ENCODE measurements around the gene ITPR2. TPM values are rescaled to one million over a fixed set of nuclear protein-coding genes. Genes with fewer than 3 reads are reported as not detected.
A peak's percentile ranks its signal among the peaks of the same experiment; 100 is the strongest.

ITPR2 gene
- total and polyA plus RNA-seq, 4 donors, result 11.7 to 93.3 (median 35.4) TPM

DNA sequence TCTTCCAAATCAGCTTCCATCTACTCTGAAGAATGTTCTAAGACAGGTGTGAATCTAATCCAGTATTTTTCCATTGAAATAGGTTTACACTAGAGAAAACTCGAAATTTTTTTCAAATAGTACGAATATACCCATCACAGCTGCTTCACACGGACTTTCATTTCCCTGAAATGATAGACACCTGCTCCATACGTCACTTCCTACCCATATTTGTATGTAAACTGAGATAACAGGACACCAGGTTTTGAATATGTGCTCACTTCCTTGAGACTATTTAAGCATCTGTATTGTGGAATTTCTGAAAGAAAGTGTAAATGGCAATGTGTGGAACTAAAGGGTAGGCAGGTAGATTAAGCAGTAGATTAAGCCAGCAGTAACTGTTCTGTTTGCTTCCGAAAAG is 13.4 kb upstream of the ITPR2 start:
- Histone ChIP-seq H3K9me3 (ENCODE audit: control insufficient read depth in 4 of 4, low read length in 3 of 4) (no peaks in the 10 kb centered on the region), H3K9ac (ENCODE audit: low read depth in 1 of 2, low read length in 2 of 2) (no peak overlapping the region), H3K27me3 (ENCODE audit: control insufficient read depth in 4 of 4, insufficient read depth in 4 of 4, low read length in 3 of 4) (no peaks in the 10 kb centered on the region), H3K4me3 (ENCODE audit: low read depth in 1 of 3, low read length in 3 of 3) (no peak overlapping the region), H3K27ac (ENCODE audit: low read depth in 1 of 2, low read length in 2 of 2) (no peak overlapping the region), H3K36me3 (ENCODE audit: control insufficient read depth in 4 of 4, insufficient read depth in 3 of 4, low read depth in 1 of 4, low read length in 3 of 4) (no peaks in the 10 kb centered on the region), H3K4me1 (ENCODE audit: control insufficient read depth in 4 of 4, insufficient read depth in 4 of 4, low read length in 3 of 4) (peaks cover 3 to 9% (median 7%) of the 10 kb centered on the region in 4 donors)
- TF ChIP-seq TAF1 (conservative IDR thresholded peaks at IDR 0.05) (no peak), FOXA1 (IDR thresholded peaks at IDR 0.05) (no peak), HNF4G (IDR thresholded peaks at IDR 0.05) (no peak), RAD21 (IDR thresholded peaks at IDR 0.05) (no peak), FOXA2 (IDR thresholded peaks at IDR 0.05) (no peak), YY1 (IDR thresholded peaks at IDR 0.05) (no peak), EGR1 (IDR thresholded peaks at IDR 0.05; ENCODE audit: low read depth in 2 of 2) (no peak), HNF4A (conservative IDR thresholded peaks at IDR 0.05) (no peak)
- TF ChIP-seq, protein P1, sequence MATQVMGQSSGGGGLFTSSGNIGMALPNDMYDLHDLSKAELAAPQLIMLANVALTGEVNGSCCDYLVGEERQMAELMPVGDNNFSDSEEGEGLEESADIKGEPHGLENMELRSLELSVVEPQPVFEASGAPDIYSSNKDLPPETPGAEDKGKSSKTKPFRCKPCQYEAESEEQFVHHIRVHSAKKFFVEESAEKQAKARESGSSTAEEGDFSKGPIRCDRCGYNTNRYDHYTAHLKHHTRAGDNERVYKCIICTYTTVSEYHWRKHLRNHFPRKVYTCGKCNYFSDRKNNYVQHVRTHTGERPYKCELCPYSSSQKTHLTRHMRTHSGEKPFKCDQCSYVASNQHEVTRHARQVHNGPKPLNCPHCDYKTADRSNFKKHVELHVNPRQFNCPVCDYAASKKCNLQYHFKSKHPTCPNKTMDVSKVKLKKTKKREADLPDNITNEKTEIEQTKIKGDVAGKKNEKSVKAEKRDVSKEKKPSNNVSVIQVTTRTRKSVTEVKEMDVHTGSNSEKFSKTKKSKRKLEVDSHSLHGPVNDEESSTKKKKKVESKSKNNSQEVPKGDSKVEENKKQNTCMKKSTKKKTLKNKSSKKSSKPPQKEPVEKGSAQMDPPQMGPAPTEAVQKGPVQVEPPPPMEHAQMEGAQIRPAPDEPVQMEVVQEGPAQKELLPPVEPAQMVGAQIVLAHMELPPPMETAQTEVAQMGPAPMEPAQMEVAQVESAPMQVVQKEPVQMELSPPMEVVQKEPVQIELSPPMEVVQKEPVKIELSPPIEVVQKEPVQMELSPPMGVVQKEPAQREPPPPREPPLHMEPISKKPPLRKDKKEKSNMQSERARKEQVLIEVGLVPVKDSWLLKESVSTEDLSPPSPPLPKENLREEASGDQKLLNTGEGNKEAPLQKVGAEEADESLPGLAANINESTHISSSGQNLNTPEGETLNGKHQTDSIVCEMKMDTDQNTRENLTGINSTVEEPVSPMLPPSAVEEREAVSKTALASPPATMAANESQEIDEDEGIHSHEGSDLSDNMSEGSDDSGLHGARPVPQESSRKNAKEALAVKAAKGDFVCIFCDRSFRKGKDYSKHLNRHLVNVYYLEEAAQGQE (IDR thresholded peaks at IDR 0.05), result no peak
- 82% methylated on average over 5 of the region's 5 CpGs for WGBS
- DNase-seq (ENCODE audit: low spot score), result no peak

DNA sequence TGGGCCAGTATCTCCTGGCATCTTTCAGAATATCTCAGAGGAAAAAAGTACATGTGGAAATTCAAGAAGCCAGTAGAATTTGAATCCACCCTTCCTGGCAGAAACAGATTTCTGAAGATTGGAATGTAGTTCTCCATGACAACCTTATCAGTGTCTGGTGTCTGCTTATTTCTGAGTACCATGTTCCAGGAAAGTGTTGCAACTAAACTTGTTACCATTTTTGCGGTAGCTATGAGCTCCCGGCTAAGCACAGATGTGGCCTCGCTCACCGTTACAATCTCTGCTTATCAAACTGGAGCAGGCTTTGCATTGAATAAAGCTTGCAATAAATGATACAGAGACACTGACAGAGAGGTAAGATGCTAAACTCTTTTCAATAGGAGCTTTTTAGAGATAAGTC is 13.0 kb upstream of the ITPR2 start:
- H3K27ac ChIP-seq (ENCODE audit: low read depth in 1 of 2, low read length in 2 of 2), result no peak overlapping the region
- no peaks in the 10 kb centered on the region for H3K9me3 ChIP-seq (ENCODE audit: control insufficient read depth in 4 of 4, low read length in 3 of 4)
- peak; percentile 60 for TF ChIP-seq YY1 (IDR thresholded peaks at IDR 0.05)
- peak; percentile 13 for TF ChIP-seq SP1 (IDR thresholded peaks at IDR 0.05)
- TF ChIP-seq HNF4A (conservative IDR thresholded peaks at IDR 0.05), result peak in 1 of 2 donors; percentile 9
- TF ChIP-seq FOXA1 (IDR thresholded peaks at IDR 0.05), result no peak
- TF ChIP-seq RAD21 (IDR thresholded peaks at IDR 0.05), result no peak
- TF ChIP-seq RXRA (IDR thresholded peaks at IDR 0.05), result peak in 1 of 2 donors; percentile 10
- no peak overlapping the region for H3K4me3 ChIP-seq (ENCODE audit: low read depth in 1 of 3, low read length in 3 of 3)
- no peaks in the 10 kb centered on the region for H3K27me3 ChIP-seq (ENCODE audit: control insufficient read depth in 4 of 4, insufficient read depth in 4 of 4, low read length in 3 of 4)
- no peaks in the 10 kb centered on the region for H3K36me3 ChIP-seq (ENCODE audit: control insufficient read depth in 4 of 4, insufficient read depth in 3 of 4, low read depth in 1 of 4, low read length in 3 of 4)
- H3K4me1 ChIP-seq (ENCODE audit: control insufficient read depth in 4 of 4, insufficient read depth in 4 of 4, low read length in 3 of 4), result peaks cover 3 to 9% (median 7%) of the 10 kb centered on the region in 4 donors
- 23% methylated on average over 4 of the region's 4 CpGs for WGBS
- no peak for DNase-seq (ENCODE audit: low spot score)
- H3K9ac ChIP-seq (ENCODE audit: low read depth in 1 of 2, low read length in 2 of 2), result no peak overlapping the region

DNA sequence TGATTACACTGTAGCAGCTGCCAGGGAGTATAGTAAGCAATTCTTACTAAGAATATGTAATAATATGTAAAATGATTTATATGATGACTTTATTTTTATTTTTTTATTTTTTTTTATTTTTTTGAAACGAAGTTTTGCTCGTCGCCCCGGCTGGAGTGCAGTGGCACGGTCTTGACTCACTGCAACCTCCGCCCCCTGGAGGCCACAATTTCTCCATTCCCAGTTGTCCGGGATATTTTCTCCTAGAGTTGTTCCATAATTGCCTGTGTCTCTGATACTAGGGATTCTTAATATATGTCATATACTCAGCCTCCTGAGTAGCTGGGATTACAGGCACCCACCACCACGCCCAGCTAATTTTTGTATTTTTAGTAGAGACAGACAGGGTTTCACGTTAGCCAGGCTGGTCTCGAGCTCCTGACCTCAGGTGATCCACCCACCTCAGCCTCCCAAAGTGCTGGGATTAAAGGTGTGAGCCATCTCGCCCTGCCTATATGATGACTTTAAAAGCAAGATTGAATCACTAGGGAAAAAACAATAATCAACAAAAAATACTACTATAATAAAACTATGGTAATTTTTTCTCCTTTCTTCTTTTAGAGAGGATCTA is 12.2 kb upstream of the ITPR2 start:
- Histone ChIP-seq H3K27me3 (ENCODE audit: control insufficient read depth in 4 of 4, insufficient read depth in 4 of 4, low read length in 3 of 4) (no peaks in the 10 kb centered on the region), H3K4me1 (ENCODE audit: control insufficient read depth in 4 of 4, insufficient read depth in 4 of 4, low read length in 3 of 4) (peaks cover 3 to 9% (median 7%) of the 10 kb centered on the region in 4 donors), H3K36me3 (ENCODE audit: control insufficient read depth in 4 of 4, insufficient read depth in 3 of 4, low read depth in 1 of 4, low read length in 3 of 4) (no peaks in the 10 kb centered on the region), H3K27ac (ENCODE audit: low read depth in 1 of 2, low read length in 2 of 2) (no peak overlapping the region), H3K9ac (ENCODE audit: low read depth in 1 of 2, low read length in 2 of 2) (no peak overlapping the region), H3K4me3 (ENCODE audit: low read depth in 1 of 3, low read length in 3 of 3) (no peak overlapping the region), H3K9me3 (ENCODE audit: control insufficient read depth in 4 of 4, low read length in 3 of 4) (no peaks in the 10 kb centered on the region)
- TF ChIP-seq RAD21 (IDR thresholded peaks at IDR 0.05) (peak; percentile 77 to 82), HNF4A (conservative IDR thresholded peaks at IDR 0.05) (peak in 1 of 2 donors; percentile 8), JUND (IDR thresholded peaks at IDR 0.05) (no peak)
- TF ChIP-seq, protein P2, sequence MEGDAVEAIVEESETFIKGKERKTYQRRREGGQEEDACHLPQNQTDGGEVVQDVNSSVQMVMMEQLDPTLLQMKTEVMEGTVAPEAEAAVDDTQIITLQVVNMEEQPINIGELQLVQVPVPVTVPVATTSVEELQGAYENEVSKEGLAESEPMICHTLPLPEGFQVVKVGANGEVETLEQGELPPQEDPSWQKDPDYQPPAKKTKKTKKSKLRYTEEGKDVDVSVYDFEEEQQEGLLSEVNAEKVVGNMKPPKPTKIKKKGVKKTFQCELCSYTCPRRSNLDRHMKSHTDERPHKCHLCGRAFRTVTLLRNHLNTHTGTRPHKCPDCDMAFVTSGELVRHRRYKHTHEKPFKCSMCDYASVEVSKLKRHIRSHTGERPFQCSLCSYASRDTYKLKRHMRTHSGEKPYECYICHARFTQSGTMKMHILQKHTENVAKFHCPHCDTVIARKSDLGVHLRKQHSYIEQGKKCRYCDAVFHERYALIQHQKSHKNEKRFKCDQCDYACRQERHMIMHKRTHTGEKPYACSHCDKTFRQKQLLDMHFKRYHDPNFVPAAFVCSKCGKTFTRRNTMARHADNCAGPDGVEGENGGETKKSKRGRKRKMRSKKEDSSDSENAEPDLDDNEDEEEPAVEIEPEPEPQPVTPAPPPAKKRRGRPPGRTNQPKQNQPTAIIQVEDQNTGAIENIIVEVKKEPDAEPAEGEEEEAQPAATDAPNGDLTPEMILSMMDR (IDR thresholded peaks at IDR 0.05; ENCODE audit: low read depth, low read length, missing input control), result peak; percentile 66
- 26% methylated on average over 11 of the region's 11 CpGs for WGBS
- peak; percentile 60 for DNase-seq (ENCODE audit: low spot score)
